Nephron (organoid): ENCODE results near the gene PPP4R4.

Experiments
- H3K27ac Mint-ChIP-seq, 3 experiments: 2 replicates each; pipeline ENCODE4 v1.8.0; 2020; ENCODE audit warnings: mixed read lengths in 3 of 3, mild to moderate bottlenecking in 2 of 3, moderate library complexity in 1 of 3
- H3K27me3 Mint-ChIP-seq: 2 replicates; pipeline ENCODE4 v1.8.0; 2021; ENCODE audit warnings: low read depth, mild to moderate bottlenecking, moderate library complexity, mixed read lengths
- H3K36me3 Mint-ChIP-seq: 2 replicates; pipeline ENCODE4 v1.8.0; 2020; ENCODE audit warnings: low read depth, mixed read lengths
- H3K4me1 Mint-ChIP-seq: 2 replicates; pipeline ENCODE4 v1.8.0; 2020; ENCODE audit warnings: mixed read lengths
- H3K4me3 Mint-ChIP-seq, 3 experiments: 2 replicates each; pipeline ENCODE4 v1.8.0; 2020; ENCODE audit warnings: mild to moderate bottlenecking in 3 of 3, mixed read lengths in 3 of 3, moderate library complexity in 2 of 3
- H3K9me3 Mint-ChIP-seq: 2 replicates; pipeline ENCODE4 v1.8.0; 2020; ENCODE audit warnings: mixed read lengths
- CTCF ChIP-seq, 3 experiments: fragments of 200-600 bp; sonication (generic); IDR thresholded peaks; one replicate each; pipeline ENCODE4 v1.5.0; 2021; ENCODE audit warnings: antibody characterized with exemption in 3 of 3; ENCODE audit not compliant: unreplicated experiment in 3 of 3

PPP4R4 gene

DNA sequence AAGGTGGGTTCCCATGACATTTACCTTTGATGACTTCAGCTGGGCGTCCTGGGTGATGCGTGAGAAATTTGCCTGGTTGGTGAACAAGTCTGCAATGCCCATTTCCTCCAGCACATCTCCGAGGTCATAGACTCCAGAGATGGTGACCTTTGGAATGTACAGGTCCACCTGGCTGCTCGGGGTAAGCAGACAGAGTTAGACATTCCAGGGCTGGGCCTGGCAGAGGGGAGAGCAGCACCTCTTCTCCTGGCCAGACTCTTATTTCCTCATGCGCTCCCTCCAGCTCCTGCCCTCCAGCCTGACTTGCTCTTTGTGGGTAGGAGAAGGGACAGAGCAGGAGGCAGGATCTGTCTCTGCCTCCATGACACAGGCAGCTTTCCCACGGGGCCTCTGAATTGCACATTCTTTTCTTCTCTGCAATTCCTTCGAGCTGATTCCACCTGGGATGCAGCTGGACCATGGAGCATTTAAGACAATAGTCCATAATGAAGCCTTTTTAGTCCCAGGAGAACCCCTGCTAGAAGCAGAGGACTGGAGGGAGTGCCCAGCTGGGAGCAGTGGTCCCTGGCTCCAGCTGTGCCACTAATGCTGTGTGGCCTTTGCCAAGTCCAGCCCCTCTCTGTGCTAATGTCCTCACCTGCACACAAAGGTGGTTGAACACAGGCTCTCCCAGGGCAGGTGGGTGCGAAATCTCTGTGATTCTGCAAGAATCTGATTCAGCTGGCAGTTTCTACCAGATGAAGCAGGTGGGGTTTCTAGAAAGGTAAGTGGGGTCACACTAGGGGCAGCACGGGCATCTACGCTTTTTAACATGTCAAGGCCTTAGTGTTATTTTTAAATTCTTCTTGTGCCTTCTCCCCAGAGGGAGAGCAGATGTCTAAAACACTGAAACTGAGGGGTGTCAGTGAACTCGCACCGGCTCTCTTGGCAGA is 132.2 kb downstream of the PPP4R4 start:
- no peaks in the 10 kb centered on the region for H3K36me3 Mint-ChIP-seq
- no peak overlapping the region for H3K4me3 Mint-ChIP-seq
- H3K9me3 Mint-ChIP-seq: peaks cover 33% of the 10 kb centered on the region
- peaks cover 15% of the 10 kb centered on the region for H3K27me3 Mint-ChIP-seq
- TF ChIP-seq CTCF (IDR thresholded peaks at IDR 0.05; ENCODE audit: unreplicated experiment in 3 of 3): no peak
- H3K4me1 Mint-ChIP-seq: no peaks in the 10 kb centered on the region
- no peak overlapping the region for H3K27ac Mint-ChIP-seq

DNA sequence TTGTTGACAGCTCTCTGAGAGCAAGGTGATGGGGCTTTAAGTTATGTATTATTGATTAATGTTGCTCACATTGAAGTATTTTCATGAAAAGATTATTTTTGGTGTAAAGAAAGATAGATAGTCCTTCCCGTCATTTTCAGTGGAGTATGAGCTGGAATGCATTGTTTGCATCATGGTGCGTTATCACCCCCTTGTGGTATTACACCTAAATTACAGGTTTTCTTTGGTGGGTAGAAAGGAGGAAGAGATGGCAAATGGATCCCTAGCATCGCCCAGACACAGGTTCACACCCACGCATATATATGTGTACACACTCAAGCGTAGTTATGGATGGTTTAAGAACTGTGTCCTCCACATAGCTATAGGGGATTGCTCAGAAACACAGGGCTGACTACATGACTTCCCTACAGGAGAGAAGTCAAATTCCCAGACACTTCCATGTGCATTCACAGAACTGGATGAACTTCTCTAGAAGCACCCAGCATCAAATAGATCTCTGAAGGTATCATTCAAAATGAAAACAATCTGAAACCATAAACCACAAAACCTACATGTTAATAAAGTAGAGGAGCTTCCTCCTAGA is 133.4 kb downstream of the PPP4R4 start:
- no peaks in the 10 kb centered on the region for H3K4me1 Mint-ChIP-seq
- peak in 1 of 3 experiments; percentile 23 for TF ChIP-seq CTCF (IDR thresholded peaks at IDR 0.05; ENCODE audit: unreplicated experiment in 3 of 3)
- H3K27me3 Mint-ChIP-seq: peaks cover 15% of the 10 kb centered on the region
- H3K4me3 Mint-ChIP-seq: no peak overlapping the region
- peaks cover 30% of the 10 kb centered on the region for H3K9me3 Mint-ChIP-seq
- no peaks in the 10 kb centered on the region for H3K36me3 Mint-ChIP-seq
- no peak overlapping the region for H3K27ac Mint-ChIP-seq

GRCh38 chr14:94309721-94310120 is 135.6 kb downstream of the PPP4R4 start:
- Mint-ChIP-seq H3K9me3 (peaks cover 23% of the 10 kb centered on the region), H3K36me3 (no peaks in the 10 kb centered on the region), H3K4me3 (no peak overlapping the region), H3K27me3 (peaks cover 16% of the 10 kb centered on the region), H3K27ac (no peak overlapping the region), H3K4me1 (no peaks in the 10 kb centered on the region)
- no peak for TF ChIP-seq CTCF (IDR thresholded peaks at IDR 0.05; ENCODE audit: unreplicated experiment in 3 of 3)

DNA sequence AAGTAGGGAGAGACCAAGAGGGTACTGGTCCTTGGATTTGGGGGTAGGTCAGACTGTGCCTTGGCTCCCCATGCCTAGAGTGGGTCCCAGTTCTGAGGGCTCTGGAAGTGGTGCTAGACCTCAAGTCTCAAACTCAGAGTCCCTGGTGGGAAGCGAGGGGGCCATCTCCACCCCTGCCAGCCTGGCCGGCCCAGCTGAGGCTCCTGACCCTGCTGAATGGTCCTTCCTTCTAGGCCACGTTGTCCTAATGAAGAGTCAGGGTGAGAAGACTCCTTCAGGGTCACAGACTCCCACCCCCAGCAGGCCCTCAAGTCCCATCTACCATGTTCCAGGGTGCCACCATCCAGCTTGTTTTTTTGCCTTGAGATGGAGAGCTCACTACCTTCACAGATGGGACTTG is 136.1 kb downstream of the PPP4R4 start:
- no peak for TF ChIP-seq CTCF (IDR thresholded peaks at IDR 0.05; ENCODE audit: unreplicated experiment in 3 of 3)
- Mint-ChIP-seq H3K9me3 (peaks cover 23% of the 10 kb centered on the region), H3K27me3 (peaks cover 16% of the 10 kb centered on the region), H3K36me3 (no peaks in the 10 kb centered on the region), H3K27ac (no peak overlapping the region), H3K4me3 (no peak overlapping the region), H3K4me1 (no peaks in the 10 kb centered on the region)

- no peak overlapping the region for H3K27ac Mint-ChIP-seq
- no peaks in the 10 kb centered on the region for H3K36me3 Mint-ChIP-seq
- peaks cover 16% of the 10 kb centered on the region for H3K27me3 Mint-ChIP-seq
- H3K4me3 Mint-ChIP-seq: no peak overlapping the region
- no peaks in the 10 kb centered on the region for H3K4me1 Mint-ChIP-seq
- H3K9me3 Mint-ChIP-seq: peaks cover 19% of the 10 kb centered on the region
- no peak for TF ChIP-seq CTCF (IDR thresholded peaks at IDR 0.05; ENCODE audit: unreplicated experiment in 3 of 3)
These were observed 138.5 kb downstream of the PPP4R4 start for GRCh38 chr14:94312481-94313246.
